HCT116 (cell line): Measurements from ENCODE around the gene POMGNT1. TPM values are rescaled to one million over a fixed set of nuclear protein-coding genes. Genes with fewer than 3 reads are reported as not detected.

Experiments
- ATAC-seq: fragments of 200-7000 bp; cut with Tn5 transposase; 2 replicates; pipeline ENCODE4 v1.9.1; 2020; ENCODE audit warnings: mild to moderate bottlenecking, moderate library complexity
- BruUV-seq: library from RNA; stranded (reverse); fragments of 400-500 nt; replicated peaks from 2 replicates; lab custom pipeline; 2021; lab: Mats Ljungman, UMichigan
- CTCF ChIA-PET: fragments of 300-600 bp; sonication (Branson Sonifier 250); formaldehyde crosslinking; loops from one replicate; lab custom pipeline; 2021; ENCODE audit warnings: antibody characterized with exemption; lab: Charles Lee
- POLR2A ChIA-PET: fragments of 300-600, 350-600 bp; sonication (Branson Sonifier 250); formaldehyde crosslinking; loops from one replicate; lab custom pipeline; 2021; ENCODE audit warnings: antibody characterized with exemption; lab: Charles Lee
- RAD21 ChIA-PET, 2 experiments: fragments of 300-600 bp; sonication (Branson Sonifier 250); formaldehyde crosslinking; loops; one replicate each; lab custom pipeline; 2023; ENCODE audit warnings: low total read pairs in 2 of 2; ENCODE audit not compliant: uncharacterized antibody in 2 of 2, unreplicated experiment in 2 of 2, low non-redundant PET in 1 of 2; lab: Charles Lee
- DNase-seq: peaks from one replicate; pipeline ENCODE4 v3.0.0-alpha.2; 2010; ENCODE audit warnings: low read depth, low spot score
- H2AFZ ChIP-seq: fragments of 200-600 bp; shearing (Covaris generic), sonication (generic); 2 replicates; pipeline ENCODE4 v1.6.1; 2017; ENCODE audit warnings: low read depth, mixed run types, mixed read lengths, antibody characterized with exemption, low read length; ENCODE audit not compliant: poor library complexity, severe bottlenecking
- H3K27ac ChIP-seq: 2 replicates; pipeline ENCODE4 v1.5.1; 2012; ENCODE audit warnings: low read depth, low read length
- H3K27me3 ChIP-seq: fragments of 200-600 bp; sonication (generic); 2 replicates; pipeline ENCODE4 v1.6.1; 2016; ENCODE audit warnings: mixed run types, low read length, mixed read lengths; ENCODE audit not compliant: insufficient read depth
- H3K36me3 ChIP-seq, 2 experiments: fragments of 200-500 bp in 1 of 2; fragments of 200-600 bp in 1 of 2; sonication (Bioruptor generic) in 1 of 2; sonication (generic) in 1 of 2; 2 replicates each; pipeline versions ENCODE4 v1.5.1 to v1.6.1; 2014 to 2016; ENCODE audit warnings: low read length in 2 of 2, inconsistent platforms in 1 of 2, mixed read lengths in 1 of 2, mixed run types in 1 of 2; ENCODE audit not compliant: insufficient read depth in 2 of 2, control insufficient read depth in 1 of 2
- H3K4me1 ChIP-seq, 2 experiments: fragments of 200-600 bp in 1 of 2; sonication (generic) in 1 of 2; 2 replicates each; pipeline versions ENCODE4 v1.5.1 to v1.6.1; 2012 to 2017; ENCODE audit warnings: low read length in 2 of 2, inconsistent platforms in 1 of 2, mild to moderate bottlenecking in 1 of 2, mixed read lengths in 1 of 2, mixed run types in 1 of 2, moderate library complexity in 1 of 2; ENCODE audit not compliant: insufficient read depth in 2 of 2, control insufficient read depth in 1 of 2
- H3K4me2 ChIP-seq: fragments of 200-600 bp; sonication (generic); 2 replicates; pipeline ENCODE4 v1.6.1; 2017; ENCODE audit warnings: mixed run types, low read length, mixed read lengths
- H3K4me3 ChIP-seq, 2 experiments: fragments of 200-600 bp in 1 of 2; sonication (generic) in 1 of 2; replicated peaks in 1 of 2; 2 replicates each; pipeline ENCODE4 v1.5.1; 2011 to 2016; ENCODE audit warnings: low read length in 2 of 2, control low read depth in 1 of 2, low read depth in 1 of 2, mild to moderate bottlenecking in 1 of 2, mixed read lengths in 1 of 2, mixed run types in 1 of 2
- H3K79me2 ChIP-seq: fragments of 200-600 bp; sonication (generic); 2 replicates; pipeline ENCODE4 v1.6.1; 2017; ENCODE audit warnings: mild to moderate bottlenecking, mixed run types, low read length, moderate library complexity, mixed read lengths; ENCODE audit not compliant: insufficient read depth
- H3K9ac ChIP-seq: fragments of 200-600 bp; sonication (generic); 2 replicates; pipeline ENCODE4 v1.6.1; 2016; ENCODE audit warnings: low read length, mixed read lengths
- H3K9me2 ChIP-seq: fragments of 200-600 bp; sonication (generic), shearing (Covaris generic); 2 replicates; pipeline ENCODE4 v1.6.1; 2017; ENCODE audit warnings: mixed run types, mild to moderate bottlenecking, moderate library complexity; ENCODE audit not compliant: insufficient read depth
- H3K9me3 ChIP-seq, 2 experiments: fragments of 200-500 bp in 1 of 2; fragments of 200-600 bp in 1 of 2; sonication (Bioruptor generic) in 1 of 2; sonication (generic) in 1 of 2; 2 replicates each; pipeline ENCODE4 v1.6.1; 2014 to 2017; ENCODE audit warnings: low read length in 2 of 2, mixed read lengths in 2 of 2, inconsistent platforms in 1 of 2, low read depth in 1 of 2, mild to moderate bottlenecking in 1 of 2, mixed run types in 1 of 2, moderate library complexity in 1 of 2; ENCODE audit not compliant: control insufficient read depth in 1 of 2, insufficient read depth in 1 of 2
- H4K20me1 ChIP-seq: fragments of 200-600 bp; sonication (generic), shearing (Covaris generic); 2 replicates; pipeline ENCODE4 v1.6.1; 2017; ENCODE audit warnings: mixed run types, mild to moderate bottlenecking, moderate library complexity; ENCODE audit not compliant: insufficient read depth
- CBX3 ChIP-seq: IDR thresholded peaks from 2 replicates; pipeline ENCODE4 v1.6.1; 2012; ENCODE audit warnings: low read depth
- CEBPB ChIP-seq: IDR thresholded peaks from 2 replicates; pipeline ENCODE4 v1.6.1; 2012; ENCODE audit warnings: low read depth
- EGR1 ChIP-seq: IDR thresholded peaks from 2 replicates; pipeline ENCODE4 v1.6.1; 2012; ENCODE audit warnings: low read depth
- ELF1 ChIP-seq: IDR thresholded peaks from 2 replicates; pipeline ENCODE4 v1.6.1; 2012; ENCODE audit warnings: low read depth, borderline replicate concordance
- EZH2 ChIP-seq: fragments of 200-600 bp; sonication (generic); IDR thresholded peaks from 2 replicates; pipeline ENCODE4 v1.6.1; 2017; ENCODE audit warnings: antibody characterized with exemption, mixed run types
- MAX ChIP-seq: IDR thresholded peaks from 2 replicates; pipeline ENCODE4 v1.6.1; 2012
- POLR2A ChIP-seq: IDR thresholded peaks from 2 replicates; pipeline ENCODE4 v1.7.0; 2011; ENCODE audit warnings: borderline replicate concordance; ENCODE audit not compliant: insufficient read depth, insufficient read length; ENCODE audit errors: extremely low read depth
- POLR2AphosphoS5 ChIP-seq: IDR thresholded peaks from 2 replicates; pipeline ENCODE4 v1.6.1; 2011; ENCODE audit warnings: mild to moderate bottlenecking, low read depth, low read length, moderate library complexity
- RAD21 ChIP-seq: IDR thresholded peaks from 2 replicates; pipeline ENCODE4 v1.6.1; 2012; ENCODE audit warnings: low read depth, mild to moderate bottlenecking
- SP1 ChIP-seq: IDR thresholded peaks from 2 replicates; pipeline ENCODE4 v1.6.1; 2012; ENCODE audit warnings: low read depth
- TCF7L2 ChIP-seq: IDR thresholded peaks from 2 replicates; pipeline ENCODE4 v1.7.0; 2011; ENCODE audit warnings: borderline replicate concordance, inconsistent platforms; ENCODE audit not compliant: insufficient read depth, insufficient read length; ENCODE audit errors: extremely low read depth
- YY1 ChIP-seq: IDR thresholded peaks from 2 replicates; pipeline ENCODE4 v1.6.1; 2011; ENCODE audit warnings: low read length, low read depth, moderate library complexity, mild to moderate bottlenecking; ENCODE audit not compliant: insufficient replicate concordance; ENCODE audit errors: extremely low read depth
- ZFX ChIP-seq: fragments of 450-650 bp; IDR thresholded peaks from 2 replicates; pipeline ENCODE4 v1.6.1; 2017
- ZNF274 ChIP-seq: fragments of 200-500 bp; sonication (Bioruptor generic); IDR thresholded peaks from 2 replicates; pipeline ENCODE4 v1.6.1; 2014; ENCODE audit warnings: mild to moderate bottlenecking, low read depth, low read length, inconsistent platforms
- intact Hi-C: fragments of 100-400 bp; cut with micrococcal nuclease; formaldehyde crosslinking; loops from 2 replicates; pipeline ENCODE4 v1.10.0; 2022
- total RNA-seq: library from RNA; stranded (reverse); gene quantifications from one replicate; pipeline ENCODE4 v1.2.1, GENCODE V29; 2021; ENCODE audit not compliant: unreplicated experiment
- TF ChIP-seq, protein P1 (sequence below): IDR thresholded peaks from 2 replicates; pipeline ENCODE4 v1.6.1; 2011; ENCODE audit warnings: mild to moderate bottlenecking, low read length, moderate library complexity; ENCODE audit not compliant: insufficient replicate concordance; ENCODE audit errors: extremely low read depth
- TF ChIP-seq, protein P2 (sequence below): IDR thresholded peaks from 2 replicates; pipeline ENCODE4 v1.6.1; 2012
- TF ChIP-seq, protein P3 (sequence below), 3 experiments: fragments of 200-600 bp in 1 of 3; sonication (generic) in 1 of 3; IDR thresholded peaks in 2 of 3; conservative IDR thresholded peaks in 1 of 3; 2 replicates each; pipeline ENCODE4 v1.5.1; 2012 to 2017; ENCODE audit warnings: low read depth in 2 of 3, low read length in 2 of 3, antibody characterized with exemption in 1 of 3, borderline replicate concordance in 1 of 3, control low read depth in 1 of 3, mild to moderate bottlenecking in 1 of 3, mixed read lengths in 1 of 3, mixed run types in 1 of 3, moderate library complexity in 1 of 3; ENCODE audit not compliant: insufficient read depth in 1 of 3
- TF ChIP-seq, protein P4 (sequence below): IDR thresholded peaks from 2 replicates; pipeline ENCODE4 v1.6.1; 2012; ENCODE audit warnings: low read depth

Gene POMGNT1
- total RNA-seq, 1 experiment from 2014 or later: 97.7 TPM

DNA sequence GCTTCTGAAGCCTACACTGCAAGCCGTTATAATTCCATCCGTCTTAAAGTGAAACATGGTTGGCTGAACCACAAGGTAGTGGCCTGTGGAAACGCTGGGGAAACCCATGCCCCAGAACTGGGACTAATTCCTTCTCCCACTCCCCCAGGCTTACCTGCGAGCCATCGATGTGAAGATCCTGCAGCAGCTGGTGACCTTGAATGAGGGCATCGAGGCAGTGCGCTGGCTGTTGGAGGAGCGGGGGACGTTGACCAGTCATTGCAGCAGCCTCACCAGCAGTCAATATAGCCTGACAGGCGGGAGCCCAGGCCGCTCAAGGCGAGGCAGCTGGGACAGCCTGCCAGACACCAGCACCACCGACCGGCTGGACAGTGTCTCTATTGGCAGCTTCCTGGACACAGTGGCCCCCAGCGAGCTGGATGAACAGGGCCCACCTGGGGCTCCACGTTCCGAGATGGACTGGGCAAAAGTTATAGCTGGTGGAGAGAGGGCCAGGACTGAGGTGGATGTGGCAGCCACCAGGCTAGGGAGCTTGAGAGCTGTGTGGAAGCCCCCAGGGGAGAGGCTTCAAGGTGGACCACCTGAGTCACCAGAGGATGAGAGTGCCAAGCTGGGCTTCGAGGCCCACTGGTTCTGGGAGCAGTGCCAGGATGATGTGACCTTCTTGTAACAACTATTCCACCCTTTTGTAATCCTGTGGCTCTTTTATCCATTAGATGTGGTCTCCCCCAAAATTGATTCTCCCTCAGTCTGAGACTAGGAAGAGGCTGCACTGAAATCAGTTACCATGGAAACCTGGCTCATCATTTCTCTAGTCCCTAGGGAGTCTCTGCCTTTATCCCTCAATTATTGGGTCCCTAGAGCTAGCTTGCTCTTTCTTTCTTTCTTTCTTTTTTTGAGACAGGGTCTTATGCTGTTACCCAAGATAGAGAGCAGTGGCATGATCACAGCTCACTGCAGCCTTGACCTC is 21.6 kb upstream of the POMGNT1 start:
- H2AFZ ChIP-seq: no peak overlapping the region
- RAD21 ChIA-PET: no interaction called here
- CTCF ChIA-PET: no interaction called here
- POLR2A ChIA-PET: no interaction called here
- peaks cover 3 to 27% of the 10 kb centered on the region in 2 experiments; a peak in 3 of 4 replicates for H3K4me1 ChIP-seq
- no peaks in the 10 kb centered on the region for H3K79me2 ChIP-seq
- H3K36me3 ChIP-seq: no peaks in the 10 kb centered on the region
- no peak overlapping the region for H3K9ac ChIP-seq
- H3K9me3 ChIP-seq: no peaks in the 10 kb centered on the region
- H3K4me3 ChIP-seq: peak overlapping the region; percentile 1 to 30; a peak in 3 of 4 replicates
- H3K27ac ChIP-seq: no peak overlapping the region
- no peak for ATAC-seq
- H3K9me2 ChIP-seq: no peaks in the 10 kb centered on the region
- H4K20me1 ChIP-seq: no peaks in the 10 kb centered on the region
- no TSS peak for BruUV-seq
- peak overlapping the region; percentile 30 for H3K4me2 ChIP-seq
- H3K27me3 ChIP-seq: no peaks in the 10 kb centered on the region
- no peak for DNase-seq
- intact Hi-C loops: no loop called here
- no peak for TF ChIP-seq POLR2A
- TF ChIP-seq EZH2: no peak
- TF ChIP-seq POLR2AphosphoS5: no peak
- TF ChIP-seq, protein P1, sequence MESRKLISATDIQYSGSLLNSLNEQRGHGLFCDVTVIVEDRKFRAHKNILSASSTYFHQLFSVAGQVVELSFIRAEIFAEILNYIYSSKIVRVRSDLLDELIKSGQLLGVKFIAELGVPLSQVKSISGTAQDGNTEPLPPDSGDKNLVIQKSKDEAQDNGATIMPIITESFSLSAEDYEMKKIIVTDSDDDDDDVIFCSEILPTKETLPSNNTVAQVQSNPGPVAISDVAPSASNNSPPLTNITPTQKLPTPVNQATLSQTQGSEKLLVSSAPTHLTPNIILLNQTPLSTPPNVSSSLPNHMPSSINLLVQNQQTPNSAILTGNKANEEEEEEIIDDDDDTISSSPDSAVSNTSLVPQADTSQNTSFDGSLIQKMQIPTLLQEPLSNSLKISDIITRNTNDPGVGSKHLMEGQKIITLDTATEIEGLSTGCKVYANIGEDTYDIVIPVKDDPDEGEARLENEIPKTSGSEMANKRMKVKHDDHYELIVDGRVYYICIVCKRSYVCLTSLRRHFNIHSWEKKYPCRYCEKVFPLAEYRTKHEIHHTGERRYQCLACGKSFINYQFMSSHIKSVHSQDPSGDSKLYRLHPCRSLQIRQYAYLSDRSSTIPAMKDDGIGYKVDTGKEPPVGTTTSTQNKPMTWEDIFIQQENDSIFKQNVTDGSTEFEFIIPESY: no peak
- TF ChIP-seq ELF1: no peak
- TF ChIP-seq TCF7L2: no peak
- no peak for TF ChIP-seq ZNF274
- no peak for TF ChIP-seq RAD21
- TF ChIP-seq, protein P2, sequence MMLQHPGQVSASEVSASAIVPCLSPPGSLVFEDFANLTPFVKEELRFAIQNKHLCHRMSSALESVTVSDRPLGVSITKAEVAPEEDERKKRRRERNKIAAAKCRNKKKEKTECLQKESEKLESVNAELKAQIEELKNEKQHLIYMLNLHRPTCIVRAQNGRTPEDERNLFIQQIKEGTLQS: no peak
- TF ChIP-seq, protein P3, sequence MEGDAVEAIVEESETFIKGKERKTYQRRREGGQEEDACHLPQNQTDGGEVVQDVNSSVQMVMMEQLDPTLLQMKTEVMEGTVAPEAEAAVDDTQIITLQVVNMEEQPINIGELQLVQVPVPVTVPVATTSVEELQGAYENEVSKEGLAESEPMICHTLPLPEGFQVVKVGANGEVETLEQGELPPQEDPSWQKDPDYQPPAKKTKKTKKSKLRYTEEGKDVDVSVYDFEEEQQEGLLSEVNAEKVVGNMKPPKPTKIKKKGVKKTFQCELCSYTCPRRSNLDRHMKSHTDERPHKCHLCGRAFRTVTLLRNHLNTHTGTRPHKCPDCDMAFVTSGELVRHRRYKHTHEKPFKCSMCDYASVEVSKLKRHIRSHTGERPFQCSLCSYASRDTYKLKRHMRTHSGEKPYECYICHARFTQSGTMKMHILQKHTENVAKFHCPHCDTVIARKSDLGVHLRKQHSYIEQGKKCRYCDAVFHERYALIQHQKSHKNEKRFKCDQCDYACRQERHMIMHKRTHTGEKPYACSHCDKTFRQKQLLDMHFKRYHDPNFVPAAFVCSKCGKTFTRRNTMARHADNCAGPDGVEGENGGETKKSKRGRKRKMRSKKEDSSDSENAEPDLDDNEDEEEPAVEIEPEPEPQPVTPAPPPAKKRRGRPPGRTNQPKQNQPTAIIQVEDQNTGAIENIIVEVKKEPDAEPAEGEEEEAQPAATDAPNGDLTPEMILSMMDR (IDR thresholded peaks at IDR 0.05 in 2 of 3, conservative IDR thresholded peaks at IDR 0.05 in 1 of 3; ENCODE audit: borderline replicate concordance in 1 of 3, insufficient read depth in 1 of 3, low read depth in 2 of 3, low read length in 2 of 3): no peak
- no peak for TF ChIP-seq CBX3
- TF ChIP-seq ZFX: no peak
- TF ChIP-seq YY1: no peak
- TF ChIP-seq CEBPB: no peak
- no peak for TF ChIP-seq MAX
- TF ChIP-seq EGR1: no peak
- no peak for TF ChIP-seq SP1
- TF ChIP-seq, protein P4, sequence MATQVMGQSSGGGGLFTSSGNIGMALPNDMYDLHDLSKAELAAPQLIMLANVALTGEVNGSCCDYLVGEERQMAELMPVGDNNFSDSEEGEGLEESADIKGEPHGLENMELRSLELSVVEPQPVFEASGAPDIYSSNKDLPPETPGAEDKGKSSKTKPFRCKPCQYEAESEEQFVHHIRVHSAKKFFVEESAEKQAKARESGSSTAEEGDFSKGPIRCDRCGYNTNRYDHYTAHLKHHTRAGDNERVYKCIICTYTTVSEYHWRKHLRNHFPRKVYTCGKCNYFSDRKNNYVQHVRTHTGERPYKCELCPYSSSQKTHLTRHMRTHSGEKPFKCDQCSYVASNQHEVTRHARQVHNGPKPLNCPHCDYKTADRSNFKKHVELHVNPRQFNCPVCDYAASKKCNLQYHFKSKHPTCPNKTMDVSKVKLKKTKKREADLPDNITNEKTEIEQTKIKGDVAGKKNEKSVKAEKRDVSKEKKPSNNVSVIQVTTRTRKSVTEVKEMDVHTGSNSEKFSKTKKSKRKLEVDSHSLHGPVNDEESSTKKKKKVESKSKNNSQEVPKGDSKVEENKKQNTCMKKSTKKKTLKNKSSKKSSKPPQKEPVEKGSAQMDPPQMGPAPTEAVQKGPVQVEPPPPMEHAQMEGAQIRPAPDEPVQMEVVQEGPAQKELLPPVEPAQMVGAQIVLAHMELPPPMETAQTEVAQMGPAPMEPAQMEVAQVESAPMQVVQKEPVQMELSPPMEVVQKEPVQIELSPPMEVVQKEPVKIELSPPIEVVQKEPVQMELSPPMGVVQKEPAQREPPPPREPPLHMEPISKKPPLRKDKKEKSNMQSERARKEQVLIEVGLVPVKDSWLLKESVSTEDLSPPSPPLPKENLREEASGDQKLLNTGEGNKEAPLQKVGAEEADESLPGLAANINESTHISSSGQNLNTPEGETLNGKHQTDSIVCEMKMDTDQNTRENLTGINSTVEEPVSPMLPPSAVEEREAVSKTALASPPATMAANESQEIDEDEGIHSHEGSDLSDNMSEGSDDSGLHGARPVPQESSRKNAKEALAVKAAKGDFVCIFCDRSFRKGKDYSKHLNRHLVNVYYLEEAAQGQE: no peak
